Neural cell (in vitro differentiated cells): ENCODE results near the gene BCAT1. TPM values are rescaled to one million over a fixed set of nuclear protein-coding genes. Genes with fewer than 3 reads are reported as not detected.

Experiments
- H2AFZ ChIP-seq: fragments of 200-600, 300-800 bp; sonication (generic), shearing (Covaris generic); 2 replicates; pipeline ENCODE4 v1.6.0; 2014; ENCODE audit warnings: low read depth, mild to moderate bottlenecking, antibody characterized with exemption, low read length, moderate library complexity
- H3F3A ChIP-seq: fragments of 200-600 bp; shearing (Covaris generic); 2 replicates; pipeline ENCODE4 v1.6.1; 2016; ENCODE audit warnings: mild to moderate bottlenecking, moderate library complexity, mixed read lengths, antibody characterized with exemption, low read length; ENCODE audit not compliant: insufficient read depth, poor library complexity, severe bottlenecking
- H3K27ac ChIP-seq: fragments of 200-600, 300-800 bp; sonication (generic), shearing (Covaris generic); 2 replicates; pipeline ENCODE4 v1.5.1; 2014; ENCODE audit warnings: mild to moderate bottlenecking, low read length, moderate library complexity
- H3K27me3 ChIP-seq: fragments of 300-800, 200-600 bp; sonication (generic), shearing (Covaris generic); 2 replicates; pipeline ENCODE4 v1.6.0; 2014; ENCODE audit warnings: mild to moderate bottlenecking, low read depth, low read length, moderate library complexity; ENCODE audit not compliant: insufficient read depth
- H3K36me3 ChIP-seq: fragments of 300-800, 200-600 bp; sonication (generic), shearing (Covaris generic); 2 replicates; pipeline ENCODE4 v1.5.1; 2014; ENCODE audit warnings: mild to moderate bottlenecking, antibody characterized with exemption, low read length, moderate library complexity; ENCODE audit not compliant: insufficient read depth
- H3K4me2 ChIP-seq: fragments of 300-800, 200-600 bp; sonication (generic), shearing (Covaris generic); 2 replicates; pipeline ENCODE4 v1.6.0; 2014; ENCODE audit warnings: mild to moderate bottlenecking, low read length
- H3K4me3 ChIP-seq: fragments of 300-800, 200-600 bp; sonication (generic), shearing (Covaris generic); 2 replicates; pipeline ENCODE4 v1.5.1; 2014; ENCODE audit warnings: mild to moderate bottlenecking, low read length, moderate library complexity
- H3K79me2 ChIP-seq: fragments of 200-600 bp; shearing (Covaris generic); replicated peaks from 2 replicates; pipeline ENCODE4 v1.6.0; 2014; ENCODE audit warnings: mild to moderate bottlenecking, low read length, moderate library complexity; ENCODE audit not compliant: insufficient read depth
- H3K9ac ChIP-seq: fragments of 300-800, 200-600 bp; sonication (generic), shearing (Covaris generic); 2 replicates; pipeline ENCODE4 v1.6.1; 2016; ENCODE audit warnings: mild to moderate bottlenecking, low read length, mixed read lengths
- H3K9me2 ChIP-seq: fragments of 200-600 bp; shearing (Covaris generic); 2 replicates; pipeline ENCODE4 v1.6.1; 2016; ENCODE audit warnings: mild to moderate bottlenecking, low read length, mixed read lengths; ENCODE audit not compliant: insufficient read depth
- H3K9me3 ChIP-seq: fragments of 200-600, 300-800 bp; sonication (generic), shearing (Covaris generic); 2 replicates; pipeline ENCODE4 v1.6.1; 2016; ENCODE audit warnings: mild to moderate bottlenecking, mixed run types, low read length, moderate library complexity, mixed read lengths
- H4K20me1 ChIP-seq: fragments of 200-600 bp; shearing (Covaris generic); 2 replicates; pipeline ENCODE4 v1.6.1; 2016; ENCODE audit warnings: mild to moderate bottlenecking, mixed run types; ENCODE audit not compliant: insufficient read depth
- CTCF ChIP-seq: fragments of 450-650 bp; IDR thresholded peaks from 2 replicates; pipeline ENCODE4 v1.5.1; 2014; ENCODE audit warnings: antibody characterized with exemption, mild to moderate bottlenecking, moderate library complexity; ENCODE audit not compliant: poor library complexity, severe bottlenecking
- EP300 ChIP-seq: fragments of 450-650 bp; conservative IDR thresholded peaks from 2 replicates; pipeline ENCODE4 v1.6.1; 2014; ENCODE audit warnings: antibody characterized with exemption, mild to moderate bottlenecking, moderate library complexity; ENCODE audit not compliant: poor library complexity, severe bottlenecking
- EZH2 ChIP-seq: fragments of 200-600, 300-800 bp; shearing (Covaris generic), sonication (generic); IDR thresholded peaks from 2 replicates; pipeline ENCODE4 v1.6.1; 2014; ENCODE audit warnings: antibody characterized with exemption, low read length, borderline replicate concordance, mild to moderate bottlenecking; ENCODE audit not compliant: insufficient read depth, poor library complexity, severe bottlenecking
- MXI1 ChIP-seq: fragments of 450-650 bp; conservative IDR thresholded peaks from 2 replicates; pipeline ENCODE4 v1.6.1; 2014; ENCODE audit warnings: antibody characterized with exemption, mild to moderate bottlenecking; ENCODE audit not compliant: poor library complexity, severe bottlenecking
- POLR2AphosphoS5 ChIP-seq: IDR thresholded peaks from 2 replicates; pipeline ENCODE4 v1.6.1; 2012
- RAD21 ChIP-seq: fragments of 450-650 bp; conservative IDR thresholded peaks from 2 replicates; pipeline ENCODE4 v1.6.1; 2014; ENCODE audit warnings: antibody characterized with exemption, mild to moderate bottlenecking, moderate library complexity
- SMC3 ChIP-seq: fragments of 450-650 bp; conservative IDR thresholded peaks from 2 replicates; pipeline ENCODE4 v1.6.1; 2014; ENCODE audit warnings: antibody characterized with exemption, mild to moderate bottlenecking, moderate library complexity; ENCODE audit not compliant: poor library complexity
- TAF1 ChIP-seq: IDR thresholded peaks from 2 replicates; pipeline ENCODE4 v1.6.1; 2012; ENCODE audit warnings: low read depth
- polyA plus RNA-seq: library from polyadenylated mRNA; depleted of rRNA; stranded (reverse); fragments of >200 nt; gene quantifications from 2 replicates; pipeline ENCODE4 v1.2.3, GENCODE V29; 2014
- TF ChIP-seq, protein P1 (sequence below): IDR thresholded peaks from 2 replicates; pipeline ENCODE4 v1.6.1; 2012; ENCODE audit warnings: borderline replicate concordance

BCAT1 gene
- polyA plus RNA-seq, 1 donor from 2014 or later: 31.3 TPM

GRCh38 chr12:24850496-24850895 is 98.4 kb downstream of the BCAT1 start:
- no peaks in the 10 kb centered on the region for H3K27me3 ChIP-seq
- no peak overlapping the region for H3K4me2 ChIP-seq
- no peaks in the 10 kb centered on the region for H4K20me1 ChIP-seq
- no peaks in the 10 kb centered on the region for H3F3A ChIP-seq
- no peaks in the 10 kb centered on the region for H3K36me3 ChIP-seq
- TF ChIP-seq SMC3: no peak
- TF ChIP-seq EP300: no peak
- TF ChIP-seq, protein P1, sequence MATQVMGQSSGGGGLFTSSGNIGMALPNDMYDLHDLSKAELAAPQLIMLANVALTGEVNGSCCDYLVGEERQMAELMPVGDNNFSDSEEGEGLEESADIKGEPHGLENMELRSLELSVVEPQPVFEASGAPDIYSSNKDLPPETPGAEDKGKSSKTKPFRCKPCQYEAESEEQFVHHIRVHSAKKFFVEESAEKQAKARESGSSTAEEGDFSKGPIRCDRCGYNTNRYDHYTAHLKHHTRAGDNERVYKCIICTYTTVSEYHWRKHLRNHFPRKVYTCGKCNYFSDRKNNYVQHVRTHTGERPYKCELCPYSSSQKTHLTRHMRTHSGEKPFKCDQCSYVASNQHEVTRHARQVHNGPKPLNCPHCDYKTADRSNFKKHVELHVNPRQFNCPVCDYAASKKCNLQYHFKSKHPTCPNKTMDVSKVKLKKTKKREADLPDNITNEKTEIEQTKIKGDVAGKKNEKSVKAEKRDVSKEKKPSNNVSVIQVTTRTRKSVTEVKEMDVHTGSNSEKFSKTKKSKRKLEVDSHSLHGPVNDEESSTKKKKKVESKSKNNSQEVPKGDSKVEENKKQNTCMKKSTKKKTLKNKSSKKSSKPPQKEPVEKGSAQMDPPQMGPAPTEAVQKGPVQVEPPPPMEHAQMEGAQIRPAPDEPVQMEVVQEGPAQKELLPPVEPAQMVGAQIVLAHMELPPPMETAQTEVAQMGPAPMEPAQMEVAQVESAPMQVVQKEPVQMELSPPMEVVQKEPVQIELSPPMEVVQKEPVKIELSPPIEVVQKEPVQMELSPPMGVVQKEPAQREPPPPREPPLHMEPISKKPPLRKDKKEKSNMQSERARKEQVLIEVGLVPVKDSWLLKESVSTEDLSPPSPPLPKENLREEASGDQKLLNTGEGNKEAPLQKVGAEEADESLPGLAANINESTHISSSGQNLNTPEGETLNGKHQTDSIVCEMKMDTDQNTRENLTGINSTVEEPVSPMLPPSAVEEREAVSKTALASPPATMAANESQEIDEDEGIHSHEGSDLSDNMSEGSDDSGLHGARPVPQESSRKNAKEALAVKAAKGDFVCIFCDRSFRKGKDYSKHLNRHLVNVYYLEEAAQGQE: no peak
- TF ChIP-seq TAF1: no peak
- no peak for TF ChIP-seq POLR2AphosphoS5
- TF ChIP-seq EZH2: no peak
- TF ChIP-seq MXI1: no peak
- TF ChIP-seq CTCF: no peak
- no peak for TF ChIP-seq RAD21
- no peak overlapping the region for H3K4me3 ChIP-seq
- H3K9ac ChIP-seq: no peak overlapping the region
- no peaks in the 10 kb centered on the region for H3K9me2 ChIP-seq
- H3K9me3 ChIP-seq: no peaks in the 10 kb centered on the region
- no peak overlapping the region for H2AFZ ChIP-seq
- no peak overlapping the region for H3K27ac ChIP-seq
- no peaks in the 10 kb centered on the region for H3K79me2 ChIP-seq

GRCh38 chr12:24848941-24849477 is 99.9 kb downstream of the BCAT1 start:
- no peaks in the 10 kb centered on the region for H3K79me2 ChIP-seq
- no peaks in the 10 kb centered on the region for H4K20me1 ChIP-seq
- H3K9me3 ChIP-seq: no peaks in the 10 kb centered on the region
- no peak overlapping the region for H3K9ac ChIP-seq
- no peak overlapping the region for H3K4me3 ChIP-seq
- no peak overlapping the region for H3K27ac ChIP-seq
- no peaks in the 10 kb centered on the region for H3K36me3 ChIP-seq
- no peak overlapping the region for H2AFZ ChIP-seq
- no peaks in the 10 kb centered on the region for H3K9me2 ChIP-seq
- no peak overlapping the region for H3K4me2 ChIP-seq
- TF ChIP-seq RAD21: no peak
- no peak for TF ChIP-seq EP300
- TF ChIP-seq CTCF: no peak
- TF ChIP-seq SMC3: no peak
- TF ChIP-seq MXI1: no peak
- no peak for TF ChIP-seq TAF1
- TF ChIP-seq, protein P1: no peak
- no peak for TF ChIP-seq POLR2AphosphoS5
- TF ChIP-seq EZH2: no peak
- H3F3A ChIP-seq: no peaks in the 10 kb centered on the region
- H3K27me3 ChIP-seq: no peaks in the 10 kb centered on the region
